Lower lobe of right lung (tissue), 2 donors: Measurements from ENCODE around the gene MACROD2. TPM values are rescaled to one million over a fixed set of nuclear protein-coding genes. Genes with fewer than 3 reads are reported as not detected.
A peak's percentile ranks its signal among the peaks of the same experiment; 100 is the strongest.

Experiments used
- ATAC-seq, 2 donors: fragments of 200-7000 bp; cut with Tn5 transposase; one replicate each; pipeline ENCODE4 v1.9.1; 2020 to 2022; ENCODE audit warnings: mild to moderate bottlenecking in 2 of 2, moderate library complexity in 2 of 2
- DNase-seq: peaks from one replicate; pipeline ENCODE4 v3.0.0-alpha.2; 2020
- H3K27ac ChIP-seq: fragments of 200-600 bp; one replicate; pipeline ENCODE4 v1.8.0; 2022
- H3K27me3 ChIP-seq: fragments of 200-600 bp; one replicate; pipeline ENCODE4 v1.8.0; 2022; ENCODE audit warnings: low read depth
- H3K36me3 ChIP-seq: fragments of 200-600 bp; one replicate; pipeline ENCODE4 v1.8.0; 2022; ENCODE audit warnings: mild to moderate bottlenecking
- H3K4me1 ChIP-seq: fragments of 200-600 bp; one replicate; pipeline ENCODE4 v1.8.0; 2022
- H3K4me3 ChIP-seq: fragments of 200-600 bp; one replicate; pipeline ENCODE4 v1.8.0; 2022; ENCODE audit warnings: mild to moderate bottlenecking
- H3K9me3 ChIP-seq: fragments of 200-600 bp; one replicate; pipeline ENCODE4 v1.8.0; 2022
- CTCF ChIP-seq: fragments of 200-600 bp; IDR thresholded peaks from one replicate; pipeline ENCODE4 v1.8.0; 2022; ENCODE audit warnings: antibody characterized with exemption, mild to moderate bottlenecking
- intact Hi-C: fragments of 100-400 bp; cut with DNase I; formaldehyde crosslinking; loops from one replicate; pipeline ENCODE4 v1.11.0; 2022
- total RNA-seq: library from RNA; stranded (reverse); fragmentation: NEBNext Ultra II Directional; extraction: Animal tissue kit (Norgen Biotek cat#: 25700); gene quantifications from one replicate; pipeline ENCODE4 v1.2.1, GENCODE V29; 2021
- donor health status: DM: no; HTN: yes; CAD: no; lungs with severe emphysema.

Gene MACROD2
- total RNA-seq, 1 donor from 2014 or later, result 73.0 TPM

- intact Hi-C loops, result no loop called here
- no peak overlapping the region for H3K4me3 ChIP-seq
- H3K4me1 ChIP-seq, result no peaks in the 10 kb centered on the region
- peak; percentile 81 to 82 for ATAC-seq
- no peak for TF ChIP-seq CTCF
- H3K36me3 ChIP-seq, result no peaks in the 10 kb centered on the region
- no peaks in the 10 kb centered on the region for H3K27me3 ChIP-seq
- no peak for DNase-seq
- no peak overlapping the region for H3K27ac ChIP-seq
- H3K9me3 ChIP-seq, result no peaks in the 10 kb centered on the region
Observed at GRCh38 chr20:15061955-15062354, 1066.6 kb downstream of the MACROD2 start.

GRCh38 chr20:15063081-15063480 is 1067.8 kb downstream of the MACROD2 start:
- H3K4me3 ChIP-seq, result no peak overlapping the region
- H3K27ac ChIP-seq, result no peak overlapping the region
- no peaks in the 10 kb centered on the region for H3K4me1 ChIP-seq
- no peaks in the 10 kb centered on the region for H3K27me3 ChIP-seq
- H3K36me3 ChIP-seq, result no peaks in the 10 kb centered on the region
- no peak for TF ChIP-seq CTCF
- ATAC-seq (no peak), DNase-seq (no peak)
- no peaks in the 10 kb centered on the region for H3K9me3 ChIP-seq
- intact Hi-C loops, result no loop called here

GRCh38 chr20:15064741-15065140 is 1069.4 kb downstream of the MACROD2 start:
- no peaks in the 10 kb centered on the region for H3K36me3 ChIP-seq
- no peaks in the 10 kb centered on the region for H3K4me1 ChIP-seq
- no peak for ATAC-seq
- H3K9me3 ChIP-seq, result no peaks in the 10 kb centered on the region
- no peak overlapping the region for H3K4me3 ChIP-seq
- TF ChIP-seq CTCF, result no peak
- no peak overlapping the region for H3K27ac ChIP-seq
- intact Hi-C loops, result no loop called here
- no peak for DNase-seq
- H3K27me3 ChIP-seq, result no peaks in the 10 kb centered on the region

GRCh38 chr20:15065794-15066193 is 1070.5 kb downstream of the MACROD2 start:
- intact Hi-C loops, result no loop called here
- ATAC-seq, result no peak
- H3K27me3 ChIP-seq, result no peaks in the 10 kb centered on the region

GRCh38 chr20:15068486-15068885 is 1073.2 kb downstream of the MACROD2 start:
- intact Hi-C loops, result no loop called here
- Histone ChIP-seq H3K4me3 (no peak overlapping the region), H3K4me1 (no peaks in the 10 kb centered on the region), H3K27me3 (no peaks in the 10 kb centered on the region), H3K27ac (no peak overlapping the region), H3K9me3 (no peaks in the 10 kb centered on the region), H3K36me3 (no peaks in the 10 kb centered on the region)
- no peak for TF ChIP-seq CTCF
- ATAC-seq (no peak), DNase-seq (no peak)

More at GRCh38 chr20:15065794-15066193, 1070.5 kb downstream of the MACROD2 start:
- no peak overlapping the region for H3K4me3 ChIP-seq
- H3K36me3 ChIP-seq, result no peaks in the 10 kb centered on the region
- H3K9me3 ChIP-seq, result no peaks in the 10 kb centered on the region
- no peaks in the 10 kb centered on the region for H3K4me1 ChIP-seq
- TF ChIP-seq CTCF, result no peak
- no peak overlapping the region for H3K27ac ChIP-seq
- no peak for DNase-seq

- no peaks in the 10 kb centered on the region for H3K27me3 ChIP-seq
- TF ChIP-seq CTCF, result no peak
- H3K4me3 ChIP-seq, result no peak overlapping the region
- ATAC-seq, result no peak
- H3K9me3 ChIP-seq, result no peaks in the 10 kb centered on the region
- H3K27ac ChIP-seq, result no peak overlapping the region
- H3K36me3 ChIP-seq, result no peaks in the 10 kb centered on the region
- intact Hi-C loops, result no loop called here
- no peak for DNase-seq
- no peaks in the 10 kb centered on the region for H3K4me1 ChIP-seq
Observed at GRCh38 chr20:15069355-15069754, 1074.0 kb downstream of the MACROD2 start.
